CD4-positive, alpha-beta T cell (primary cell): ENCODE results near the gene ELF1. TPM values are rescaled to one million over a fixed set of nuclear protein-coding genes. Genes with fewer than 3 reads are reported as not detected.
"Not testable (repeated sequence)": the region's sequence is repeated elsewhere in the genome, so short reads cannot be mapped to it uniquely, and the experiment has no call there.

Experiments used
- ATAC-seq: fragments of 200-7000 bp; cut with Tn5 transposase; one replicate; pipeline ENCODE4 v1.10.0; 2022; ENCODE audit warnings: mild to moderate bottlenecking; ENCODE audit not compliant: poor library complexity
- CTCF ChIA-PET: fragments of 350-600 bp; sonication (Branson Sonifier 250); formaldehyde crosslinking; loops from one replicate; lab custom pipeline; 2021; ENCODE audit warnings: antibody characterized with exemption, inconsistent platforms; lab: Charles Lee
- POLR2A ChIA-PET: fragments of 350-600 bp; sonication (Branson Sonifier 250); formaldehyde crosslinking; loops from one replicate; lab custom pipeline; 2021; ENCODE audit warnings: antibody characterized with exemption, inconsistent platforms; lab: Charles Lee
- DNase-seq, 14 experiments: peaks; one replicate each; pipeline ENCODE4 v3.0.0-alpha.2; 2013 to 2020; ENCODE audit warnings: mixed read lengths in 2 of 14
- H3K27ac ChIP-seq, 2 donors: one replicate each; pipeline versions ENCODE4 v1.5.1 to v1.7.0; 2013; ENCODE audit warnings: low read length in 2 of 2, low read depth in 1 of 2, mild to moderate bottlenecking in 1 of 2
- H3K27me3 ChIP-seq, 2 experiments: 1 replicate in 1 of 2; 2 replicates in 1 of 2; pipeline versions ENCODE4 v1.6.1 to v1.7.0; 2013; ENCODE audit warnings: low read length in 2 of 2, control low read depth in 1 of 2, mild to moderate bottlenecking in 1 of 2, moderate library complexity in 1 of 2; ENCODE audit not compliant: insufficient read depth in 2 of 2, control insufficient read depth in 1 of 2
- H3K36me3 ChIP-seq: one replicate; pipeline ENCODE4 v1.6.1; 2013; ENCODE audit warnings: low read length, control low read depth; ENCODE audit not compliant: insufficient read depth
- H3K4me1 ChIP-seq: one replicate; pipeline ENCODE4 v1.6.1; 2013; ENCODE audit warnings: low read length, control low read depth; ENCODE audit not compliant: insufficient read depth
- H3K4me3 ChIP-seq: one replicate; pipeline ENCODE4 v1.5.1; 2013; ENCODE audit warnings: mild to moderate bottlenecking, low read length, moderate library complexity
- H3K9me3 ChIP-seq, 2 experiments: 1 replicate in 1 of 2; 2 replicates in 1 of 2; pipeline versions ENCODE4 v1.6.1 to v1.7.0; 2013; ENCODE audit warnings: low read length in 2 of 2, mild to moderate bottlenecking in 2 of 2, control low read depth in 1 of 2, moderate library complexity in 1 of 2; ENCODE audit not compliant: control insufficient read depth in 1 of 2, insufficient read depth in 1 of 2
- H3K27ac Mint-ChIP-seq: one replicate; pipeline ENCODE4 v1.8.0; 2020; ENCODE audit warnings: mixed read lengths
- H3K27me3 Mint-ChIP-seq: one replicate; pipeline ENCODE4 v1.8.0; 2021; ENCODE audit warnings: mixed read lengths
- H3K36me3 Mint-ChIP-seq: one replicate; pipeline ENCODE4 v1.8.0; 2021; ENCODE audit warnings: low read depth, mixed read lengths
- H3K4me1 Mint-ChIP-seq: one replicate; pipeline ENCODE4 v1.8.0; 2021; ENCODE audit warnings: low read depth, mixed read lengths
- H3K4me3 Mint-ChIP-seq: one replicate; pipeline ENCODE4 v1.8.0; 2020; ENCODE audit warnings: mild to moderate bottlenecking, mixed read lengths
- H3K9me3 Mint-ChIP-seq: one replicate; pipeline ENCODE4 v1.8.0; 2020; ENCODE audit warnings: mixed read lengths
- CTCF ChIP-seq: fragments of 200-600 bp; IDR thresholded peaks from one replicate; pipeline ENCODE4 v1.8.0; 2022; ENCODE audit warnings: antibody characterized with exemption, mild to moderate bottlenecking
- intact Hi-C, 2 experiments: fragments of 100-400 bp; cut with DNase I in 1 of 2; cut with micrococcal nuclease in 1 of 2; formaldehyde crosslinking; loops; one replicate each; pipeline versions ENCODE4 v1.15.1 to v1.9.0; 2023 to 2025; cut with DNase I, micrococcal nuclease
- total RNA-seq, 174 experiments: library from RNA in 2 of 174; stranded (reverse) in 2 of 174; gene quantifications; one replicate each; pipeline ENCODE4 v1.2.3 and lab custom pipeline; 2021 to 2026

Gene ELF1
- total RNA-seq, 2 experiments from 2014 or later, result 354 to 358 TPM

DNA sequence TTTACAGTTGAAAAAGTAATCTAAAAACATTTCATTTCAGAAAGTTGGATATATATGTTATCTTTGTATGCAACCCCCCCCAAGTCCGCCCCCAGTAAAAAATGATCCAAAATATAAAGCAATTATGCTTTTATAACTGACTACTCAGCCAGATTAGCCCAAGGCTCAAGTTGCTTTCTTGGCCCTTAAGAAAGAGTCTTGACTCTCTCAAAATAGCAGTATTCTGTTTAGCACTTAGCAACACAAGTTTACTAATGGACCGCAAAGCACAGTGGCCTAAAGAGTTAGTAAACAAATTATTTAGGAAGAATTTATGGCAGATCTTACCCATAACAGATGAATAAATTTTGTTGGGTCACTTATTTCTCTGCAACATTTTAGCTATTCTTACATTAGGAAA lies 86.9 kb downstream of the ELF1 start:
- no peak for ATAC-seq
- no peak overlapping the region for H3K27ac ChIP-seq
- POLR2A ChIA-PET, result no interaction called here

DNA sequence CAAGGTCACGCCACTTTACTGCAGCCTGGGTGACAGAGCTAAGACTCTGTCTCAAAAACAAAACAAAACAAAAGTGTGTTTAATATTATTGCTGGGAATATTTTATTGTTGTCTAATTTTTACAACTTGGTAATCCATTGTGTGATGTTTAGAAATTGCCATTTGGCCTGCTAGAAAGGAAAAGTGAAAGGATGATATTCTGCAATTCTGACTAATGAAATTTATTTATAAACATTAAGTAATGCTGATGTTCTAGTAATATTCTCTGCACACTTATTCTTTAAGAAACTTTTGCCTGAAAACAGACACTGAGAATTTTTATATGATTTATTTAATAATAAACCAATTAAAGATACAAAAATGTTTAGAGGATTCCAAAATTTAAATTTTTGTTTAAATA lies 87.4 kb downstream of the ELF1 start:
- no peaks in the 10 kb centered on the region for H3K27me3 Mint-ChIP-seq
- Histone ChIP-seq H3K27ac (no peak overlapping the region), H3K36me3 (peaks cover 62% of the 10 kb centered on the region), H3K4me3 (no peak overlapping the region), H3K27me3 (no peaks in the 10 kb centered on the region), H3K4me1 (peaks cover 6% of the 10 kb centered on the region), H3K9me3 (no peaks in the 10 kb centered on the region)
- ChIA-PET POLR2A (no interaction called here), CTCF (no interaction called here)
- H3K4me1 Mint-ChIP-seq, result peaks cover 43% of the 10 kb centered on the region
- no peak for DNase-seq
- no peak for TF ChIP-seq CTCF
- H3K27ac Mint-ChIP-seq, result no peak overlapping the region
- no peaks in the 10 kb centered on the region for H3K9me3 Mint-ChIP-seq
- H3K4me3 Mint-ChIP-seq, result no peak overlapping the region
- ATAC-seq, result no peak
- peaks cover 82% of the 10 kb centered on the region for H3K36me3 Mint-ChIP-seq
- intact Hi-C loops, result no loop called here

More for the DNA sequence above, 86.9 kb downstream of the ELF1 start:
- CTCF ChIA-PET, result no interaction called here
- Histone ChIP-seq H3K27me3 (no peaks in the 10 kb centered on the region), H3K9me3 (no peaks in the 10 kb centered on the region), H3K36me3 (peaks cover 68% of the 10 kb centered on the region), H3K4me1 (peaks cover 6% of the 10 kb centered on the region), H3K4me3 (no peak overlapping the region)
- H3K9me3 Mint-ChIP-seq, result no peaks in the 10 kb centered on the region
- H3K4me1 Mint-ChIP-seq, result peaks cover 43% of the 10 kb centered on the region
- no peak for DNase-seq
- intact Hi-C loops, result no loop called here
- peaks cover 87% of the 10 kb centered on the region for H3K36me3 Mint-ChIP-seq
- H3K27ac Mint-ChIP-seq, result peak overlapping the region; percentile 57
- no peak for TF ChIP-seq CTCF
- H3K27me3 Mint-ChIP-seq, result no peaks in the 10 kb centered on the region
- H3K4me3 Mint-ChIP-seq, result no peak overlapping the region

DNA sequence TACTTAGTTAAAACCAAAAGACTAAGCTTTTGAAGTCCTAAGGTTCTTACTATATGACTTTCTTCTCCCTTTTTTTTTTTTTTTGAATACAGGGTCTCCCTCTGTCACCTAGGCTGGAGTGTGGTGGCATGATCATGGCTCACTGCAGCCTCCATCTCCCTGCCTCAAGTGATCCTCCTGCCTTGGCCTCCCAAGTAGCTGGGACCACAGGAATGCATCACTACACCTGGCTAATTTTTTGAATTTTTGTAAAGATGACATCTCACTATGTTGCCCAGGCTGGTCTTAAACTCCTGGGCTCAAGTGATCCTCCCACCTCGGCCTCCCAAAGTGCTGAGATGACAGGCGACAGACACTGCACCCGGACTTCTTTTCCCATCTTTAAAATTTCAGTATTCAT lies 89.2 kb downstream of the ELF1 start:
- H3K4me3 Mint-ChIP-seq, result peak overlapping the region; percentile 48
- H3K9me3 Mint-ChIP-seq, H3K27me3 ChIP-seq, H3K9me3 ChIP-seq, H3K4me3 ChIP-seq, H3K27ac ChIP-seq, DNase-seq, H3K27me3 Mint-ChIP-seq, H3K4me1 ChIP-seq: not testable (repeated sequence)
- peak; percentile 9 for ATAC-seq
- H3K36me3 ChIP-seq, result peaks cover 50% of the 10 kb centered on the region
- POLR2A ChIA-PET, result interaction anchor here (0.7 to 1.2 kb wide), 5 partner anchors 8 to 131 kb away, joined by 3 to 5 read pairs (median 3); no protein-coding TSS in a partner anchor
- H3K36me3 Mint-ChIP-seq, result peaks cover 67% of the 10 kb centered on the region
- CTCF ChIA-PET, result interaction anchor here (1.1 kb wide), 1 partner anchor 267 kb away, joined by 3 read pairs; no protein-coding TSS in a partner anchor
- peak overlapping the region; percentile 72 for H3K27ac Mint-ChIP-seq
- peaks cover 30% of the 10 kb centered on the region for H3K4me1 Mint-ChIP-seq
- intact Hi-C loops, result loop anchor here in 1 of 2 experiments (10.0 kb wide), 2 partner anchors 205 to 265 kb away; partner anchors contain the start of genes KBTBD6 and KBTBD7
